HCT116 (cell line): ENCODE measurements around the gene BCL11B. TPM values are rescaled to one million over a fixed set of nuclear protein-coding genes. Genes with fewer than 3 reads are reported as not detected.

Source experiments
- ATAC-seq: fragments of 200-7000 bp; cut with Tn5 transposase; 2 replicates; pipeline ENCODE4 v1.9.1; 2020; ENCODE audit warnings: mild to moderate bottlenecking, moderate library complexity
- BruUV-seq: library from RNA; stranded (reverse); fragments of 400-500 nt; replicated peaks from 2 replicates; lab custom pipeline; 2021; lab: Mats Ljungman, UMichigan
- CTCF ChIA-PET: fragments of 300-600 bp; sonication (Branson Sonifier 250); formaldehyde crosslinking; loops from one replicate; lab custom pipeline; 2021; ENCODE audit warnings: antibody characterized with exemption; lab: Charles Lee
- POLR2A ChIA-PET: fragments of 300-600, 350-600 bp; sonication (Branson Sonifier 250); formaldehyde crosslinking; loops from one replicate; lab custom pipeline; 2021; ENCODE audit warnings: antibody characterized with exemption; lab: Charles Lee
- RAD21 ChIA-PET, 2 experiments: fragments of 300-600 bp; sonication (Branson Sonifier 250); formaldehyde crosslinking; loops; one replicate each; lab custom pipeline; 2023; ENCODE audit warnings: low total read pairs in 2 of 2; ENCODE audit not compliant: uncharacterized antibody in 2 of 2, unreplicated experiment in 2 of 2, low non-redundant PET in 1 of 2; lab: Charles Lee
- DNase-seq: peaks from one replicate; pipeline ENCODE4 v3.0.0-alpha.2; 2010; ENCODE audit warnings: low read depth, low spot score
- H2AFZ ChIP-seq: fragments of 200-600 bp; shearing (Covaris generic), sonication (generic); 2 replicates; pipeline ENCODE4 v1.6.1; 2017; ENCODE audit warnings: low read depth, mixed run types, mixed read lengths, antibody characterized with exemption, low read length; ENCODE audit not compliant: poor library complexity, severe bottlenecking
- H3K27ac ChIP-seq: 2 replicates; pipeline ENCODE4 v1.5.1; 2012; ENCODE audit warnings: low read depth, low read length
- H3K27me3 ChIP-seq: fragments of 200-600 bp; sonication (generic); 2 replicates; pipeline ENCODE4 v1.6.1; 2016; ENCODE audit warnings: mixed run types, low read length, mixed read lengths; ENCODE audit not compliant: insufficient read depth
- H3K36me3 ChIP-seq, 2 experiments: fragments of 200-500 bp in 1 of 2; fragments of 200-600 bp in 1 of 2; sonication (Bioruptor generic) in 1 of 2; sonication (generic) in 1 of 2; 2 replicates each; pipeline versions ENCODE4 v1.5.1 to v1.6.1; 2014 to 2016; ENCODE audit warnings: low read length in 2 of 2, inconsistent platforms in 1 of 2, mixed read lengths in 1 of 2, mixed run types in 1 of 2; ENCODE audit not compliant: insufficient read depth in 2 of 2, control insufficient read depth in 1 of 2
- H3K4me1 ChIP-seq, 2 experiments: fragments of 200-600 bp in 1 of 2; sonication (generic) in 1 of 2; 2 replicates each; pipeline versions ENCODE4 v1.5.1 to v1.6.1; 2012 to 2017; ENCODE audit warnings: low read length in 2 of 2, inconsistent platforms in 1 of 2, mild to moderate bottlenecking in 1 of 2, mixed read lengths in 1 of 2, mixed run types in 1 of 2, moderate library complexity in 1 of 2; ENCODE audit not compliant: insufficient read depth in 2 of 2, control insufficient read depth in 1 of 2
- H3K4me2 ChIP-seq: fragments of 200-600 bp; sonication (generic); 2 replicates; pipeline ENCODE4 v1.6.1; 2017; ENCODE audit warnings: mixed run types, low read length, mixed read lengths
- H3K4me3 ChIP-seq, 2 experiments: fragments of 200-600 bp in 1 of 2; sonication (generic) in 1 of 2; replicated peaks in 1 of 2; 2 replicates each; pipeline ENCODE4 v1.5.1; 2011 to 2016; ENCODE audit warnings: low read length in 2 of 2, control low read depth in 1 of 2, low read depth in 1 of 2, mild to moderate bottlenecking in 1 of 2, mixed read lengths in 1 of 2, mixed run types in 1 of 2
- H3K79me2 ChIP-seq: fragments of 200-600 bp; sonication (generic); 2 replicates; pipeline ENCODE4 v1.6.1; 2017; ENCODE audit warnings: mild to moderate bottlenecking, mixed run types, low read length, moderate library complexity, mixed read lengths; ENCODE audit not compliant: insufficient read depth
- H3K9ac ChIP-seq: fragments of 200-600 bp; sonication (generic); 2 replicates; pipeline ENCODE4 v1.6.1; 2016; ENCODE audit warnings: low read length, mixed read lengths
- H3K9me2 ChIP-seq: fragments of 200-600 bp; sonication (generic), shearing (Covaris generic); 2 replicates; pipeline ENCODE4 v1.6.1; 2017; ENCODE audit warnings: mixed run types, mild to moderate bottlenecking, moderate library complexity; ENCODE audit not compliant: insufficient read depth
- H3K9me3 ChIP-seq, 2 experiments: fragments of 200-500 bp in 1 of 2; fragments of 200-600 bp in 1 of 2; sonication (Bioruptor generic) in 1 of 2; sonication (generic) in 1 of 2; 2 replicates each; pipeline ENCODE4 v1.6.1; 2014 to 2017; ENCODE audit warnings: low read length in 2 of 2, mixed read lengths in 2 of 2, inconsistent platforms in 1 of 2, low read depth in 1 of 2, mild to moderate bottlenecking in 1 of 2, mixed run types in 1 of 2, moderate library complexity in 1 of 2; ENCODE audit not compliant: control insufficient read depth in 1 of 2, insufficient read depth in 1 of 2
- H4K20me1 ChIP-seq: fragments of 200-600 bp; sonication (generic), shearing (Covaris generic); 2 replicates; pipeline ENCODE4 v1.6.1; 2017; ENCODE audit warnings: mixed run types, mild to moderate bottlenecking, moderate library complexity; ENCODE audit not compliant: insufficient read depth
- ATF3 ChIP-seq: IDR thresholded peaks from 2 replicates; pipeline ENCODE4 v1.6.1; 2012
- CBX3 ChIP-seq: IDR thresholded peaks from 2 replicates; pipeline ENCODE4 v1.6.1; 2012; ENCODE audit warnings: low read depth
- CEBPB ChIP-seq: IDR thresholded peaks from 2 replicates; pipeline ENCODE4 v1.6.1; 2012; ENCODE audit warnings: low read depth
- EGR1 ChIP-seq: IDR thresholded peaks from 2 replicates; pipeline ENCODE4 v1.6.1; 2012; ENCODE audit warnings: low read depth
- ELF1 ChIP-seq: IDR thresholded peaks from 2 replicates; pipeline ENCODE4 v1.6.1; 2012; ENCODE audit warnings: low read depth, borderline replicate concordance
- EZH2 ChIP-seq: fragments of 200-600 bp; sonication (generic); IDR thresholded peaks from 2 replicates; pipeline ENCODE4 v1.6.1; 2017; ENCODE audit warnings: antibody characterized with exemption, mixed run types
- FOSL1 ChIP-seq: IDR thresholded peaks from 2 replicates; pipeline ENCODE4 v1.6.1; 2012; ENCODE audit warnings: low read depth
- JUND ChIP-seq: IDR thresholded peaks from 2 replicates; pipeline ENCODE4 v1.6.1; 2012
- MAX ChIP-seq: IDR thresholded peaks from 2 replicates; pipeline ENCODE4 v1.6.1; 2012
- POLR2A ChIP-seq: IDR thresholded peaks from 2 replicates; pipeline ENCODE4 v1.7.0; 2011; ENCODE audit warnings: borderline replicate concordance; ENCODE audit not compliant: insufficient read depth, insufficient read length; ENCODE audit errors: extremely low read depth
- POLR2AphosphoS5 ChIP-seq: IDR thresholded peaks from 2 replicates; pipeline ENCODE4 v1.6.1; 2011; ENCODE audit warnings: mild to moderate bottlenecking, low read depth, low read length, moderate library complexity
- REST ChIP-seq: IDR thresholded peaks from 2 replicates; pipeline ENCODE4 v1.6.1; 2012; ENCODE audit warnings: low read depth
- SIN3A ChIP-seq: IDR thresholded peaks from 2 replicates; pipeline ENCODE4 v1.6.1; 2012; ENCODE audit warnings: low read depth
- SP1 ChIP-seq: IDR thresholded peaks from 2 replicates; pipeline ENCODE4 v1.6.1; 2012; ENCODE audit warnings: low read depth
- SRF ChIP-seq: IDR thresholded peaks from 2 replicates; pipeline ENCODE4 v1.6.1; 2012; ENCODE audit warnings: low read depth
- TCF7L2 ChIP-seq: IDR thresholded peaks from 2 replicates; pipeline ENCODE4 v1.7.0; 2011; ENCODE audit warnings: borderline replicate concordance, inconsistent platforms; ENCODE audit not compliant: insufficient read depth, insufficient read length; ENCODE audit errors: extremely low read depth
- YY1 ChIP-seq: IDR thresholded peaks from 2 replicates; pipeline ENCODE4 v1.6.1; 2011; ENCODE audit warnings: low read length, low read depth, moderate library complexity, mild to moderate bottlenecking; ENCODE audit not compliant: insufficient replicate concordance; ENCODE audit errors: extremely low read depth
- ZBTB33 ChIP-seq: IDR thresholded peaks from 2 replicates; pipeline ENCODE4 v1.6.1; 2011; ENCODE audit warnings: mild to moderate bottlenecking, low read length, moderate library complexity; ENCODE audit not compliant: insufficient replicate concordance; ENCODE audit errors: extremely low read depth
- ZFX ChIP-seq: fragments of 450-650 bp; IDR thresholded peaks from 2 replicates; pipeline ENCODE4 v1.6.1; 2017
- ZNF274 ChIP-seq: fragments of 200-500 bp; sonication (Bioruptor generic); IDR thresholded peaks from 2 replicates; pipeline ENCODE4 v1.6.1; 2014; ENCODE audit warnings: mild to moderate bottlenecking, low read depth, low read length, inconsistent platforms
- intact Hi-C: fragments of 100-400 bp; cut with micrococcal nuclease; formaldehyde crosslinking; loops from 2 replicates; pipeline ENCODE4 v1.10.0; 2022
- total RNA-seq: library from RNA; stranded (reverse); gene quantifications from one replicate; pipeline ENCODE4 v1.2.1, GENCODE V29; 2021; ENCODE audit not compliant: unreplicated experiment

Gene BCL11B
- total RNA-seq, 1 experiment from 2014 or later = 1.1 TPM

- H2AFZ ChIP-seq = no peak overlapping the region
- no peaks in the 10 kb centered on the region for H3K27me3 ChIP-seq
- intact Hi-C loops = no loop called here
- no peak overlapping the region for H3K4me2 ChIP-seq
- ChIA-PET POLR2A (no interaction called here), CTCF (interaction anchor here (1.7 kb wide), 2 partner anchors 24 to 95 kb away, joined by 16 to 69 read pairs; no protein-coding TSS in a partner anchor), RAD21 (no interaction called here)
- H3K9ac ChIP-seq = no peak overlapping the region
- no peak overlapping the region for H3K27ac ChIP-seq
- H3K36me3 ChIP-seq = no peaks in the 10 kb centered on the region
- no TSS peak for BruUV-seq
- no peaks in the 10 kb centered on the region for H3K79me2 ChIP-seq
- peaks cover 3 to 16% of the 10 kb centered on the region in 2 experiments; a peak in 3 of 4 replicates for H3K4me1 ChIP-seq
- DNase-seq (no peak), ATAC-seq (no peak)
- no peaks in the 10 kb centered on the region for H3K9me3 ChIP-seq
- TF ChIP-seq CEBPB (no peak), ATF3 (no peak), REST (no peak), EZH2 (no peak), TCF7L2 (no peak), MAX (no peak), ELF1 (no peak), SP1 (no peak), FOSL1 (no peak), POLR2AphosphoS5 (no peak), ZNF274 (no peak), SIN3A (no peak), ZBTB33 (no peak), CBX3 (no peak), JUND (no peak), EGR1 (no peak), ZFX (no peak), POLR2A (no peak), YY1 (no peak), SRF (no peak)
- no peaks in the 10 kb centered on the region for H3K9me2 ChIP-seq
- H4K20me1 ChIP-seq = no peaks in the 10 kb centered on the region
- no peak overlapping the region for H3K4me3 ChIP-seq
Measured at GRCh38 chr14:99321236-99321925, 49.4 kb upstream of the BCL11B start.
